GM23338 (cell line): ENCODE results near the gene MYOZ3. TPM values are rescaled to one million over a fixed set of nuclear protein-coding genes. Genes with fewer than 3 reads are reported as not detected.

ENCODE experiments used
- ATAC-seq: fragments of 200-7000 bp; cut with Tn5 transposase; 3 replicates; pipeline ENCODE4 v1.9.1; 2020
- DNase-seq: peaks from one replicate; pipeline ENCODE4 v3.0.0-alpha.2; 2015; ENCODE audit warnings: low spot score
- H2AFZ ChIP-seq: fragments of 200-600 bp; sonication (generic); 2 replicates; pipeline ENCODE4 v1.8.0; 2016; ENCODE audit warnings: antibody characterized with exemption, mild to moderate bottlenecking, moderate library complexity
- H3F3A ChIP-seq: fragments of 200-600 bp; sonication (generic); replicated peaks from 2 replicates; pipeline ENCODE4 v1.8.0; 2017; ENCODE audit warnings: antibody characterized with exemption, mixed run types, low read depth
- H3K27ac ChIP-seq: fragments of 200-600 bp; sonication (generic); 2 replicates; pipeline ENCODE4 v1.6.1; 2016; ENCODE audit warnings: low read depth
- H3K27me3 ChIP-seq: fragments of 200-600 bp; sonication (generic); 2 replicates; pipeline ENCODE4 v1.8.0; 2016; ENCODE audit warnings: mild to moderate bottlenecking, mixed run types, moderate library complexity; ENCODE audit not compliant: insufficient read depth
- H3K36me3 ChIP-seq: fragments of 200-600 bp; sonication (generic); 2 replicates; pipeline ENCODE4 v1.8.0; 2016; ENCODE audit warnings: mild to moderate bottlenecking; ENCODE audit not compliant: insufficient read depth
- H3K4me1 ChIP-seq: fragments of 200-600 bp; sonication (generic); 2 replicates; pipeline ENCODE4 v1.8.0; 2016; ENCODE audit warnings: mild to moderate bottlenecking, moderate library complexity; ENCODE audit not compliant: insufficient read depth
- H3K4me2 ChIP-seq: fragments of 200-600 bp; sonication (generic); 2 replicates; pipeline ENCODE4 v1.7.1; 2017; ENCODE audit warnings: mixed run types
- H3K4me3 ChIP-seq: fragments of 200-600 bp; sonication (generic); 2 replicates; pipeline ENCODE4 v1.6.1; 2016; ENCODE audit warnings: mixed run types
- H3K79me2 ChIP-seq: fragments of 200-600 bp; sonication (generic); replicated peaks from 2 replicates; pipeline ENCODE4 v1.8.0; 2017; ENCODE audit warnings: mild to moderate bottlenecking; ENCODE audit not compliant: insufficient read depth
- H3K9me2 ChIP-seq: fragments of 200-600 bp; sonication (generic); 2 replicates; pipeline ENCODE4 v1.8.0; 2017; ENCODE audit not compliant: insufficient read depth
- H4K20me1 ChIP-seq: fragments of 200-600 bp; sonication (generic); replicated peaks from 2 replicates; pipeline ENCODE4 v1.8.0; 2017; ENCODE audit warnings: mild to moderate bottlenecking; ENCODE audit not compliant: insufficient read depth
- H3K27ac Mint-ChIP-seq: 2 replicates; pipeline ENCODE4 v1.8.0; 2020; ENCODE audit warnings: inconsistent platforms, mild to moderate bottlenecking, moderate library complexity, mixed read lengths
- H3K27me3 Mint-ChIP-seq: 3 replicates; pipeline ENCODE4 v1.8.0; 2022; ENCODE audit warnings: low read depth, mild to moderate bottlenecking, moderate library complexity, mixed read lengths, inconsistent platforms; ENCODE audit not compliant: insufficient read depth, poor library complexity
- H3K36me3 Mint-ChIP-seq: 3 replicates; pipeline ENCODE4 v1.8.0; 2021; ENCODE audit warnings: low read depth, mild to moderate bottlenecking, inconsistent platforms, moderate library complexity, mixed read lengths
- H3K4me1 Mint-ChIP-seq: 3 replicates; pipeline ENCODE4 v1.8.0; 2020; ENCODE audit warnings: mild to moderate bottlenecking, inconsistent platforms, mixed read lengths
- H3K4me3 Mint-ChIP-seq: 3 replicates; pipeline ENCODE4 v1.8.0; 2021; ENCODE audit warnings: moderate library complexity, mild to moderate bottlenecking, inconsistent platforms, mixed read lengths
- H3K9me3 Mint-ChIP-seq: 3 replicates; pipeline ENCODE4 v1.8.0; 2020; ENCODE audit warnings: moderate library complexity, mild to moderate bottlenecking, inconsistent platforms, mixed read lengths
- CREB1 ChIP-seq: fragments of 250-450 bp; sonication (Bioruptor Pico); IDR thresholded peaks from 2 replicates; pipeline ENCODE4 v1.5.0; 2020; ENCODE audit warnings: low read depth, mild to moderate bottlenecking, moderate library complexity
- CTCF ChIP-seq, 2 experiments: fragments of 200-600 bp in 1 of 2; sonication (generic) in 1 of 2; conservative IDR thresholded peaks; 2 replicates each; pipeline versions ENCODE4 v1.5.1 to v1.6.1; 2016 to 2017; ENCODE audit warnings: antibody characterized with exemption in 2 of 2, low read depth in 2 of 2, mild to moderate bottlenecking in 2 of 2, moderate library complexity in 1 of 2
- ETS1 ChIP-seq: IDR thresholded peaks from 2 replicates; pipeline ENCODE4 v1.6.1; 2016; ENCODE audit warnings: antibody characterized with exemption
- NANOG ChIP-seq: IDR thresholded peaks from 2 replicates; pipeline ENCODE4 v1.6.1; 2016; ENCODE audit warnings: antibody characterized with exemption, borderline replicate concordance
- REST ChIP-seq: IDR thresholded peaks from one replicate; pipeline ENCODE4 v1.6.1; 2018; ENCODE audit warnings: antibody characterized with exemption; ENCODE audit not compliant: unreplicated experiment
- STAT1 ChIP-seq: IDR thresholded peaks from one replicate; pipeline ENCODE4 v1.6.1; 2016; ENCODE audit warnings: antibody characterized with exemption; ENCODE audit not compliant: unreplicated experiment
- ZNF114 ChIP-seq: fragments of 250-450 bp; sonication (Bioruptor Pico); IDR thresholded peaks from 2 replicates; pipeline ENCODE4 v1.5.0; 2020; ENCODE audit warnings: mild to moderate bottlenecking, moderate library complexity
- ZNF462 ChIP-seq: fragments of 250-450 bp; sonication (Bioruptor Pico); IDR thresholded peaks from 2 replicates; pipeline ENCODE4 v1.5.0; 2020; ENCODE audit warnings: mild to moderate bottlenecking, moderate library complexity
- polyA plus RNA-seq: library from polyadenylated mRNA; unstranded; fragments of >200 nt; fragmentation: Nextera tagmentation; extraction: Ambion mirVana; gene quantifications from 2 replicates; pipeline ENCODE4 v1.2.1, GENCODE V29; 2016
- total RNA-seq: library from RNA; depleted of rRNA; stranded (reverse); fragments of >200 nt; shearing (Covaris generic); gene quantifications from 2 replicates; pipeline ENCODE4 v1.2.3, GENCODE V29; 2014

The MYOZ3 gene
- total and polyA plus RNA-seq, 2 experiments from 2014 or later = 12.7 to 13.8 TPM

GRCh38 chr5:150645070-150645700 lies 15.9 kb upstream of the MYOZ3 start (continued):
- no peak for TF ChIP-seq REST
- TF ChIP-seq STAT1 = no peak
- TF ChIP-seq ETS1 = no peak
- no peak for TF ChIP-seq CTCF (conservative IDR thresholded peaks at IDR 0.05; ENCODE audit: low read depth in 2 of 2)
- no peak for TF ChIP-seq NANOG

- Histone ChIP-seq H3F3A (no peaks in the 10 kb centered on the region), H2AFZ (no peak overlapping the region), H3K36me3 (no peaks in the 10 kb centered on the region), H3K27me3 (no peaks in the 10 kb centered on the region), H4K20me1 (no peaks in the 10 kb centered on the region), H3K4me2 (no peak overlapping the region), H3K27ac (no peak overlapping the region), H3K79me2 (no peaks in the 10 kb centered on the region), H3K4me3 (no peak overlapping the region), H3K4me1 (no peaks in the 10 kb centered on the region; the same call in 1 of the 2 replicates), H3K9me2 (no peaks in the 10 kb centered on the region)
- Mint-ChIP-seq H3K4me1 (peaks cover 32% of the 10 kb centered on the region), H3K36me3 (no peaks in the 10 kb centered on the region; the same call in 2 of the 3 replicates), H3K27ac (peak overlapping the region; percentile 37; the same call in 1 of the 2 replicates), H3K9me3 (no peaks in the 10 kb centered on the region), H3K27me3 (peaks cover 1% of the 10 kb centered on the region), H3K4me3 (no peak overlapping the region; the same call in 2 of the 3 replicates)
- DNase-seq = no peak
- no peak for ATAC-seq
- no peak for TF ChIP-seq STAT1
- TF ChIP-seq ZNF462 (CRISPR knock-in tag) = no peak
- TF ChIP-seq ZNF114 (CRISPR knock-in tag) = no peak
- TF ChIP-seq CREB1 (CRISPR knock-in tag) = no peak
Measured at GRCh38 chr5:150647275-150648251, 13.5 kb upstream of the MYOZ3 start.
